Esophagus (tissue), 2 donors: ENCODE data around the gene TARBP2. TPM values are rescaled to one million over a fixed set of nuclear protein-coding genes. Genes with fewer than 3 reads are reported as not detected.

Experiments
- H3K27ac ChIP-seq, 2 donors: one replicate each; pipeline ENCODE4 v1.5.1; 2013; ENCODE audit warnings: low read depth in 2 of 2, mild to moderate bottlenecking in 2 of 2, inconsistent platforms in 1 of 2, low read length in 1 of 2, moderate library complexity in 1 of 2
- H3K27me3 ChIP-seq, 2 donors: one replicate each; pipeline ENCODE4 v1.6.1; 2013; ENCODE audit warnings: low read length in 2 of 2, control low read depth in 1 of 2, mild to moderate bottlenecking in 1 of 2; ENCODE audit not compliant: insufficient read depth in 2 of 2, control insufficient read depth in 1 of 2
- H3K36me3 ChIP-seq, 2 donors: one replicate each; pipeline ENCODE4 v1.6.1; 2013; ENCODE audit warnings: low read length in 1 of 2; ENCODE audit not compliant: control insufficient read depth in 2 of 2, insufficient read depth in 2 of 2
- H3K4me1 ChIP-seq, 2 donors: one replicate each; pipeline ENCODE4 v1.6.1; 2013; ENCODE audit warnings: low read length in 1 of 2; ENCODE audit not compliant: control insufficient read depth in 2 of 2, insufficient read depth in 2 of 2
- H3K4me3 ChIP-seq, 2 donors: one replicate each; pipeline ENCODE4 v1.5.1; 2013; ENCODE audit warnings: low read length in 2 of 2, mild to moderate bottlenecking in 2 of 2, low read depth in 1 of 2, moderate library complexity in 1 of 2
- H3K9me3 ChIP-seq, 2 donors: one replicate each; pipeline ENCODE4 v1.6.1; 2013; ENCODE audit warnings: mild to moderate bottlenecking in 2 of 2, low read depth in 1 of 2, low read length in 1 of 2, moderate library complexity in 1 of 2; ENCODE audit not compliant: control insufficient read depth in 2 of 2, insufficient read depth in 1 of 2
- WGBS, 2 donors: extraction: QIAGEN DNeasy Blood & Tissue Kit; methylation state at CpG; one replicate each; pipeline ENCODE4 v1.1.7; 2013; 5-methylcytosine and 5-hydroxymethylcytosine counted together
- polyA plus RNA-seq, 2 donors: library from polyadenylated mRNA; stranded (reverse); fragments of 200-250 nt; gene quantifications; one replicate each; pipeline ENCODE4 v1.2.3, GENCODE V29; 2013
- donor health status: healthy with polysubstance abuse.
- donor health status: Bipolar disorder and iron deficiency.

The TARBP2 gene
- polyA plus RNA-seq, 2 donors = 20.1 to 24.8 TPM

DNA sequence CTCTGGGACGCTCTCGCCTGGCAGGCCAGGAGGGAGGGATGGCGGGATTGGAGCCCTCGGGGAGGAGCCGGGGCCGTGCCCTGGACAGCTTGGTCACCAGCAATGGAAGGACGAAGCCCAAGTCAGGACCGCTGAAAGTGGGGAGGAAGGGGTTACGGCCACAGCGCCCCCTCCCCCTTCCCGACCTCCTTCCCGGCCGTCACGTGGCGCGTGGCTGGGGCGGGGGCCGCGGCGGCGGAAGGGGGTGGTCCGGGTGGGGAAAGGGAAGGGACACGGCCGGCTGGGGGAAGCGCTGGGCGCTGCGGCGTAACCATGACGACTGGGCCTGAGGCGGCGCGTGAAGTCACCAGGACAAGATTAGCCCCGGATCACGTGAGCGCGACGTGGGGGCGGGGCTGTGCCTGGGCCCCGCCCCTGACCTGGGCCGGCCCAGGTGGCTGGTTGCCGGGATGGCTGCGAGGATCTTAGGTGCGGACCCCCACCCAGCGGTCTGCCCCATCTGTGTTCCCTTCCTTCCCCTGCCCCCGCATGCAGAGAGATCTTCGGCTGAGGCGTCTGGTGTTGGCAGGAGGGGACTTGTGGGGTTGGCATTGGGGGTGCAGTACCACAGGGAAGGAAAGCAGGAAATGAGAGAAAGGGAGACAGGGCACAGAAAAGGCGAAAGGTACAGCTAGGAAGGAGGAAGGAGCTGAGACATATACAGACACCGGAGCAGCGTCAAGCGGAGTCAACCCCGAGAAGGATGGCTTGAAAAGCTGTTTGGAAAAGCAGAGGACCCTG lies 8.1 kb upstream of the TARBP2 start:
- WGBS, 2 donors = 1 to 2% methylated on average over 48 to 52 of the region's 52 CpGs

DNA sequence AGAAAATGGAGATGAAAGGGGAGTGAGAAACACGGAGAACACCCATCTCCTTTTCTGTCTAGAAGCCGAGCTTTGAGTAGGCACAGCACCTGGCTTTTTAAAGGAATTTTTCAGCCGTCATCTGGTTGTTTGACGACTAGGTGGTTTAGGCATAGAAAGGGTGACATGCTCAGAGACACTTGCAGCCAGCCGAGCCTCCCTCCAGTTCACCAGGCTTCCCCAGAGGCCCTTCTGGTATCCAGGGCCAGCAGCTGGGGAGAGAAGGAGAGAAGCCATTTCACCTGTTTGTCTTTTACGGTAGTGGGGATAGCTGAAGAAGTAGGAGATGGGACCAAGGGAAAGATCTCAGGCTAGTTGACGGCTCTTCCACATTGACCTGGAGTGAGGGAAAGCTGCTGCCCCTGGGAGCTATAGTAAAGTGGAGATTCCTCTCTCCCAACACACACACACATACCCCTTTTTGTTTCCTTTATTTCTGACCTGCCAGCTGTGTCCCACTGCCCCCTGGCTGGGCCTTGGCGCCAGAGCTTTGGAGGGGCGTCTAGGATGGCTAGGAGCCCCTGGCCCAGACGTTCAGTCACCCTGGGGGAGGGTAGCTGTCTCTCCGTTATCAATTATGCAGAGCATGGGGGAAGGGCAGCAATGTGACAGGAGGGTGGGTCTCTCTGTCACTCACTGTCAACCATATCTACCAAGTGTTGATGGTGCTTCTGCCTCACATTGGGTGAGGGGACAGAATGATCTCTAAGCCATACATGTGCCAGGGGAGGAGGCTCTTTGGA lies 7.3 kb upstream of the TARBP2 start:
- Histone ChIP-seq H3K9me3 (no peaks in the 10 kb centered on the region), H3K4me3 (peak overlapping the region in 1 of 2 donors; percentile 53), H3K36me3 (no peaks in the 10 kb centered on the region), H3K27me3 (no peaks in the 10 kb centered on the region), H3K4me1 (peaks cover 0 to 10% of the 10 kb centered on the region in 2 donors), H3K27ac (peak overlapping the region; percentile 36 to 78)
- 28 to 33% methylated on average over 11 of the region's 11 CpGs for WGBS, 2 donors

More for the DNA sequence above, 8.1 kb upstream of the TARBP2 start:
- Histone ChIP-seq H3K4me1 (peaks cover 0 to 6% of the 10 kb centered on the region in 2 donors), H3K27ac (peak overlapping the region; percentile 59 to 78), H3K4me3 (peak overlapping the region; percentile 53 to 61), H3K27me3 (no peaks in the 10 kb centered on the region), H3K9me3 (no peaks in the 10 kb centered on the region), H3K36me3 (no peaks in the 10 kb centered on the region)

DNA sequence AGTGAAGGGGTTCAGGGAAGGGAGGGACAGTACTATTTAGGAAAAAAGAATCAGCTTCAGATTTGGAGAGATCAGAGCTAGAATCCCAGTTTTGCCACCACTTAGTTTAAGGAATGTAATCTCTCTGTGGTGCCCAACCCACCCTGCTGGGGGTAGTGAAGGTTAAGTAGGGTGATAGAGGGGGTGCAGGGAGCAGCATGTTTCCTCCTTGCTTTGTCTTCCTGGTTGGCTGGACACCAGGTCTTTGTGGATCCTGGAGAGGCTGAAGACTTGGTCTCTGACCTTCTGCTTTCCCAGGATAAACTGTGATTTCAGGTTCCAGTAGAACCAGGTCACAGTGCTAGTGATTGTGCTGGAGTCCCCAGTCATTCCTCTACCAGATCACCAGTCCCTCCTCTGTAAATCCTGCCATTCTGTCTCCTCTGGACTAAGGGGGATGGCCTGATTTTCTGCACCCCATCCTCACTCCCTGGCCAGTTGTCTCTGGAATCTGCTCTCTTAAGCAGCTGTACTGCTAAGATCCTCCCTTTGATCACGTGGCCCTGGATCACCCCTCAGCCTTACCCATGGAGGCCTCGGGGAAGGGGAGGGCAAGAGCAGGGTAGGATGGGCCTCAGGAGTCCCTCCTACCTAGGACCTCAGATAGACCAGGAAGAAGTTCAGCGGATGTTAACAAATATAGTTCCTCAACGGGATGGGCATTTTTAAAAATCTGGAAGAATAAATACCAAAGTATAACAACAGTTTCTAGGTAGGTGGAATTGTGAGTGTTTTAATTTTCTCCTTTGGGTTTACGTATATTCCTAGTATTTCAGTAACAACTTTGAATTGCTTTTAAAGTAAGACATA lies 5.0 kb upstream of the TARBP2 start:
- H3K36me3 ChIP-seq = no peaks in the 10 kb centered on the region
- no peak overlapping the region for H3K4me3 ChIP-seq
- no peaks in the 10 kb centered on the region for H3K9me3 ChIP-seq
- H3K4me1 ChIP-seq = peaks cover 0 to 14% of the 10 kb centered on the region in 2 donors
- H3K27me3 ChIP-seq = no peaks in the 10 kb centered on the region
- WGBS, 2 donors = 44 to 53% methylated on average over 5 of the region's 5 CpGs
- peak overlapping the region in 1 of 2 donors; percentile 47 for H3K27ac ChIP-seq

DNA sequence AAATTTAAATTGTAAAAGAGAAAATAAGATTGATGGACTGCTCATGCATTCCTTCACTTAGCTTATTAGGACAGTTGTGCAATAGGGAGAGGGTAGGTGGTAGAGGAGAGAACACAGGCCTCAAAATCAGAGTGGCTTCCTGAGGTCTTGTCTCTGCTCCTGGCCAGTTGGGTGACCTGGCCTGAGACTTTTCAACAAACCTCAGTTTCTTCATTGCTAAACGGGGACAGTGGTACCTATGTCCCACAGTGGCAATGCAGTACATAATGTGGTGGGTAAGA lies 4.4 kb upstream of the TARBP2 start:
- no peaks in the 10 kb centered on the region for H3K9me3 ChIP-seq
- H3K27me3 ChIP-seq = no peaks in the 10 kb centered on the region
- WGBS, 2 donors = 76 to 87% methylated on average over 1 of the region's 1 CpG
- H3K36me3 ChIP-seq = no peaks in the 10 kb centered on the region
- no peak overlapping the region for H3K27ac ChIP-seq
- no peak overlapping the region for H3K4me3 ChIP-seq
- peaks cover 0 to 16% of the 10 kb centered on the region in 2 donors for H3K4me1 ChIP-seq

DNA sequence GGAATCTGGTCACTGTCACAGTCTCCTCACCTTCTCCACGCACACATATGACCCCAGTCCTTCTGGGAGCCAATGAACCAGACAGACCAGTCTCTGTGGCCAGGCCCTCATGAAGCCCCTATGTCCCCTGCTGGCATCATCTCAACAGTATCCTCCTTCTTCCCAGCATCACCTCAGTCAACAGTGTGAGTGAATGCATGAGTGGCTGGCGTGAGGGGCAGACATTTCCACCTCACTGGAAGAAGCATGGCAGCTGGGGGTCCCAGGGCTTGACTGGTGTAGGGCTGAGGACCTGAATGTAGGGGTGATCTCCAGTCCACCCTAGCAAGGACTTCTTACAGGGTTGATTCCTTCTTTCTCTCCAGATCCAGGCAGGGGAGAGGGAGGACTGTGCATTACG lies 3.6 kb upstream of the TARBP2 start:
- H3K36me3 ChIP-seq = no peaks in the 10 kb centered on the region
- no peaks in the 10 kb centered on the region for H3K27me3 ChIP-seq
- peaks cover 0 to 17% of the 10 kb centered on the region in 2 donors for H3K4me1 ChIP-seq
- H3K4me3 ChIP-seq = no peak overlapping the region
- 94 to 96% methylated on average over 3 of the region's 3 CpGs for WGBS, 2 donors
- H3K27ac ChIP-seq = no peak overlapping the region
- H3K9me3 ChIP-seq = no peaks in the 10 kb centered on the region

- H3K36me3 ChIP-seq = no peaks in the 10 kb centered on the region
- 62 to 82% methylated on average over 2 of the region's 2 CpGs for WGBS, 2 donors
- H3K4me1 ChIP-seq = peaks cover 0 to 18% of the 10 kb centered on the region in 2 donors
- no peak overlapping the region for H3K27ac ChIP-seq
- no peak overlapping the region for H3K4me3 ChIP-seq
- H3K27me3 ChIP-seq = no peaks in the 10 kb centered on the region
- no peaks in the 10 kb centered on the region for H3K9me3 ChIP-seq
Observed at GRCh38 chr12:53498235-53498630, 2.9 kb upstream of the TARBP2 start.

DNA sequence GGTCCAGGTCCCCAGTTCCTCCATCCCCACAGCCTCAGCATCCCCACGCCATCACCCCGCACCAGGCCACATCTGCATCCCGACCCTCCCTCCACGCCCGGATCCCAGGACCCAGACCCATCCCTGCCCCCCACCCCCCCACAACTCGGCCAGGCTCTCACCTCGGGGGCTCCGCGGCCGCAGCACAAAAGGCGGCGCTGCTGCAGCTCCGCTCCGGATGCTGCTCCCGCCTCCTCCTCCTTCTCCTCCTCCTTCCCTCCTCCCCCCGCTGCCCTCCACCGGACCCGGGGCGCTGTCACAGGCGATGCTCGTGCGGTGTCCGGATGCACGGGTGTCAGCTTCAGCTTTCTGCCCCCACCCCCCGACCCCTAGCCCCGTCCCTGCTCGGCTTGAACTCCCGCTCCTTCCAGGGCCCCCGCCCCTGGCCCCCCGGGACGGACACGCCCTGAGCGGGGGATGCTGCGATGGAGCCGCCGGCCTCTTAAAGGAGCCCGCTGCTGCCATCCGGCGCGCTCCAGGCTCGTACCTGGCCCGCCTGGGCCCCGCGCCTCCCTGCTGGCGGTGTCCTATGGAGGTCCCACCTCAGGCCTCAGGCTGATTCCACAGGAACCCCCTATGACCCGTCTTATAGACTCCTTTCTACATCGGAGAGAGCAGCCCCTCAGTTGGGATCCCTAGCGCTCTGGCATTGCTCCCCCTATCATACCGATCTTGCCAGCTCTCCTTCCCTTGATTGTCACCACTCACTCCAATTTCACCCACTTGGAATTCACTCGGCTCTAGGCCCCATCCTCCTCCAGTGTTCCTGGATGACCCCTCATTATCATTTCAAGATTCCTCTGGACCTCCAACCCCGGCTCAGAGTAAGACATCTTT lies 1.6 kb upstream of the TARBP2 start, which contains the start of gene MAP3K12:
Gene MAP3K12, minus strand, starts transcription at position 193 of the 876 bp plus-strand sequence. CDS start 12,067 bp downstream, outside the sequence.
- Histone ChIP-seq H3K36me3 (peaks cover 0 to 7% of the 10 kb centered on the region in 2 donors), H3K4me1 (peaks cover 0 to 17% of the 10 kb centered on the region in 2 donors), H3K27ac (peak within 1 kb of the TSS; percentile 97 to 100), H3K9me3 (no peaks in the 10 kb centered on the region), H3K27me3 (no peaks in the 10 kb centered on the region), H3K4me3 (peak within 1 kb of the TSS; percentile 55 to 63)
- WGBS, 2 donors = 0 to 1% methylated on average over 50 to 51 of the region's 51 CpGs

DNA sequence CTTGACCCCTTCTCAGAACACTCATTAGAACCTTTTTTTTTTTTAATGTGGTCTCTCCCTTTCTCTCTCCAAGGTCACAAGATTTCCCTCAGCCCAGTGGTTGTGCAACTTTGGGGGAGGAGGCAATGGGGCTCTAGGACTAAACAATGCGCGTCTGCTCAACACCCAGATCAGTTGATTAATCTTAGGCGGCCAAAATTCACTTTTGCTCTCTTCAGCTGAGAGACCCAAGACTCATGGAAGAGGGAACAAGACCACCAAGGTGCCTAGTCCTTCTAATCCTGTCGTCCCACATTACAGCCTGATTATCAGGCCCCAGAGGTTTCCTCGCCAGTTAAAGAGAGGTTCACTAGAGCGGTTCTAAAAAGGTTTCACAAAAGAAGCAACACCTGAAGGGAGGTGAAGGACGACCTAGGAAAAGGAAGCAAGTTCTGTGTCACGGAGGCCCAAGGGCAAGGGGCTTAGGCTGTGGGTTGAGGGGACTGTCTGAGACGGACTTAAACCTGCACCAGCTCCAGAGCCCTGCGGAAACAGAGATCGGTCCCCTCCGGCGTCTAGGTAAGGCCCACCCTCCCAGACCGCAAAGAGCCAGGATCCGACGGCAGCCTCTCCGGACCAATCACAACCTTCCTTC lies 824 bp upstream of the TARBP2 start:
- Histone ChIP-seq H3K4me1 (peaks cover 0 to 17% of the 10 kb centered on the region in 2 donors), H3K4me3 (peak overlapping the region; percentile 55 to 63), H3K27me3 (no peaks in the 10 kb centered on the region), H3K9me3 (no peaks in the 10 kb centered on the region), H3K36me3 (peaks cover 0 to 10% of the 10 kb centered on the region in 2 donors), H3K27ac (peak overlapping the region; percentile 97 to 100)
- WGBS, 2 donors = 1 to 2% methylated on average over 17 of the region's 17 CpGs
